PC-3 (cell line): ENCODE data around the gene SENP1.

ENCODE experiments used
- EZH2 ChIP-seq: fragments of 300-600 bp; sonication (generic); IDR thresholded peaks from one replicate; pipeline ENCODE4 v1.6.1; 2017; ENCODE audit warnings: antibody characterized with exemption, mild to moderate bottlenecking, low read length; ENCODE audit not compliant: unreplicated experiment
- TF ChIP-seq, protein P1 (sequence below): fragments of 300-600 bp; sonication (generic); conservative IDR thresholded peaks from 2 replicates; pipeline ENCODE4 v1.5.1; 2017; ENCODE audit warnings: antibody characterized with exemption, low read depth, mild to moderate bottlenecking, low read length

DNA sequence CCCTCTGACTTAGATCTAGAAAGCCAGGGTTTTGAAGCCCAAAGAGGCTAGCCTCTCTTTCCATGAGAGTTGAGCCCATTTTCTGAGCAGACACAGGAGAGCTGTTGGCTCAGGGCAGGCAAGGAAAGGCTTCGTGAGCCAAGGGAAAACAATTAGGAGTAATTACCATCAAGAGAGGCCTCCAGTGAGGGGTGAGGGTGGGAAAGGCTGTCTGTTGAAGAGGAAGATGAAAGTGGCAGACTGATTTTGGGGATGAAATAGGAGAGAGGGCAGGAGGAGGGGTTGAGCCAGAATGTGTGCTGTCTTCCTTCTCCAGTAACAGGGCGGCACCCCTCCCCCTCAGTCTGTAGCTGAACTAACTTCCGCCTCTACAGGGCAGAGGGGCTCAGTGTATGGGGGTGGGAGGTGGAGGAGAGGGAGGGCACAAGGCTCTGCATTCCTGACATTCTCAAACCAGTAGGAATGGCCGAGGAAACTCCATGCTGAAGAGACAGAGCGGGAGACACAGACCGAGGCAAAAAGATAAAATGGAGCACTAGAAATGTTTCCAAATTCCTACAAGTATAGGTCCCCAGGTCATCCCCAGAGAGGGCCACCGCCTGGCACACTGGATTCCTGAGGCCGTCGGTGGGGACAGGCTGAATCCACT, 68.5 kb downstream of the SENP1 start:
- TF ChIP-seq, protein P1, sequence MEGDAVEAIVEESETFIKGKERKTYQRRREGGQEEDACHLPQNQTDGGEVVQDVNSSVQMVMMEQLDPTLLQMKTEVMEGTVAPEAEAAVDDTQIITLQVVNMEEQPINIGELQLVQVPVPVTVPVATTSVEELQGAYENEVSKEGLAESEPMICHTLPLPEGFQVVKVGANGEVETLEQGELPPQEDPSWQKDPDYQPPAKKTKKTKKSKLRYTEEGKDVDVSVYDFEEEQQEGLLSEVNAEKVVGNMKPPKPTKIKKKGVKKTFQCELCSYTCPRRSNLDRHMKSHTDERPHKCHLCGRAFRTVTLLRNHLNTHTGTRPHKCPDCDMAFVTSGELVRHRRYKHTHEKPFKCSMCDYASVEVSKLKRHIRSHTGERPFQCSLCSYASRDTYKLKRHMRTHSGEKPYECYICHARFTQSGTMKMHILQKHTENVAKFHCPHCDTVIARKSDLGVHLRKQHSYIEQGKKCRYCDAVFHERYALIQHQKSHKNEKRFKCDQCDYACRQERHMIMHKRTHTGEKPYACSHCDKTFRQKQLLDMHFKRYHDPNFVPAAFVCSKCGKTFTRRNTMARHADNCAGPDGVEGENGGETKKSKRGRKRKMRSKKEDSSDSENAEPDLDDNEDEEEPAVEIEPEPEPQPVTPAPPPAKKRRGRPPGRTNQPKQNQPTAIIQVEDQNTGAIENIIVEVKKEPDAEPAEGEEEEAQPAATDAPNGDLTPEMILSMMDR, result no peak
- no peak for TF ChIP-seq EZH2
